D721Med (cell line): ENCODE results near the gene NRXN3.

ENCODE experiments used
- DNase-seq: peaks from one replicate; pipeline ENCODE4 v3.0.0; 2011; ENCODE audit warnings: low spot score; ENCODE audit not compliant: insufficient read length
- FAIRE-seq: peaks from 2 replicates; lab custom pipeline; 2011; peaks lifted over from hg19 to GRCh38; lab: Jason Lieb, UNC
- TF ChIP-seq, protein P1 (sequence below): IDR thresholded peaks from 2 replicates; pipeline ENCODE4 v1.5.1; 2012; ENCODE audit warnings: mild to moderate bottlenecking, control low read depth; ENCODE audit not compliant: insufficient read depth; ENCODE audit errors: missing control alignments

The NRXN3 gene

DNA sequence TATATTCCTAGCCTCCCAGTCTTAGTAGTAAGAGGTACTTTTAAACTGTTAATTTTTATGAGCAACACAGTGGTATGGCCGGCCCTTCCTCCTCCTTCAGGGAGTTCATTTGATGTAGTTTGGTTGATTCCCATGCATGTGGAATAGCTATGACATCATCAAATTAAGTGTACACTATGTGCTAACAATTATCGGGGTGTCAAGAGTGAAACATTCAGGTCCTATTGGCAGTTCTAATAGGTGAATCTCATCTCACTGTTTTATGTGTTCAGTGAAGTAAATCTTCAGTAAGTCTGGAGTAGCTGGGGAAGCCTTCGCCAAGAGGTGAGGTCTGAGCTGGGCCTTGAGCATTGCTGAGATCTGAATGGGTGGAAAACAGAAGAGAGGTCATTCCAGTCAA, 1384.6 kb downstream of the NRXN3 start:
- FAIRE-seq = no peak
- TF ChIP-seq, protein P1, sequence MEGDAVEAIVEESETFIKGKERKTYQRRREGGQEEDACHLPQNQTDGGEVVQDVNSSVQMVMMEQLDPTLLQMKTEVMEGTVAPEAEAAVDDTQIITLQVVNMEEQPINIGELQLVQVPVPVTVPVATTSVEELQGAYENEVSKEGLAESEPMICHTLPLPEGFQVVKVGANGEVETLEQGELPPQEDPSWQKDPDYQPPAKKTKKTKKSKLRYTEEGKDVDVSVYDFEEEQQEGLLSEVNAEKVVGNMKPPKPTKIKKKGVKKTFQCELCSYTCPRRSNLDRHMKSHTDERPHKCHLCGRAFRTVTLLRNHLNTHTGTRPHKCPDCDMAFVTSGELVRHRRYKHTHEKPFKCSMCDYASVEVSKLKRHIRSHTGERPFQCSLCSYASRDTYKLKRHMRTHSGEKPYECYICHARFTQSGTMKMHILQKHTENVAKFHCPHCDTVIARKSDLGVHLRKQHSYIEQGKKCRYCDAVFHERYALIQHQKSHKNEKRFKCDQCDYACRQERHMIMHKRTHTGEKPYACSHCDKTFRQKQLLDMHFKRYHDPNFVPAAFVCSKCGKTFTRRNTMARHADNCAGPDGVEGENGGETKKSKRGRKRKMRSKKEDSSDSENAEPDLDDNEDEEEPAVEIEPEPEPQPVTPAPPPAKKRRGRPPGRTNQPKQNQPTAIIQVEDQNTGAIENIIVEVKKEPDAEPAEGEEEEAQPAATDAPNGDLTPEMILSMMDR = no peak
- no peak for DNase-seq

DNA sequence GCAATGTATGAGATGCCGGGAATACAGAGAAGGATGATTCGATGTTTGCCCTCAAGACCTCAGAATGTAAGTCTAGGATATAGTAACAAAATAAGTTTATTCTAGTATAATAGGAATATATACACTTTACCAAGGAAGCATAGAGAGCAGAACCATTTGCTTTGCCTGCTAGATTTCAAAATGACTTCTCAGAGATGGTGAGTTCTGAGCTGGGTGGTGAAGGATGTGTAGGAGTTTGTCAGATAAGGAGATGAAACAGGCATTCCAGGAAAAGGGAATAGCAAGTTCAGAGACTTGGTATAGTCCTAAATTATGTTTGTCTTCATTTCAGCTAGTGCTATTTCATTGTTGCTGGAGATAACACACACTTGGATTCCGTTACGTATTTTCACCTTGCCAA, 1385.3 kb downstream of the NRXN3 start:
- TF ChIP-seq, protein P1 = no peak
- DNase-seq (no peak), FAIRE-seq (no peak)

DNA sequence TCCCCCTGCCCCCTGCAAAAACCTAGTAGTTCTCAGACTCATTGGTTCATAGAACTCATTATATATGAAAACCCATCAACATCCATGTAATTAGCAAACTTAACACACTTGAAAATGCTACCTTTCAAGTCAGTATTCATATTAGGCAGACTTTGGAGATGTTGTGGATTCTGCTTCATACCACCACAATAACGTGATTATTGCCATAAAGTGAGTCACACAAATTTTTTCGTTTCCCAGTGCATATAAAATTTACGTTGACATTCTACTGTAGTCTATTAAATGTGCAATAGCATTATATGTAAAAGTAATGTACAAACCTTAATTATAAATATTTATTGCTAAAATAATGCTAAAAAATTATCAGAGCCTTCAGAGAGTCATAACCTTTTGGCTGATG, 1387.1 kb downstream of the NRXN3 start:
- FAIRE-seq (no peak), DNase-seq (no peak)
- TF ChIP-seq, protein P1 = no peak

DNA sequence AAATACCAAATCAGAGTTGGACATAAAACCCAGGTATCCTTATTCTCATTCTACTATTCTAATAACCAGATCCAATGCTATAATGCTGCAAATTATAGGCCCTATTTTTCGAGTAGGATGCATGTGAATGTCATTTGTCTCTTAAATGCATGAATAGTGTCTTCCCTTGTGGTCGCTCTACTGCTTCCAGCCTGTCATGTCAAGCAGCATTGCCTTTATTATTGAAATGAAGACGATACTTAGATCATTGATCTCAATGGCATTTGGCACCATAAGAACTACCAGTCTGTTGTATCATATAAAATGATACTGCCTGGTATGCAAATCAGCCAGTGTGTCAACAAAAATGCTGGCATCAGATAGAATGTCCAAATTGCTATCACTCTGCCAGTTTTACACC, 1392.0 kb downstream of the NRXN3 start:
- no peak for FAIRE-seq
- DNase-seq = no peak
- TF ChIP-seq, protein P1 = no peak

DNA sequence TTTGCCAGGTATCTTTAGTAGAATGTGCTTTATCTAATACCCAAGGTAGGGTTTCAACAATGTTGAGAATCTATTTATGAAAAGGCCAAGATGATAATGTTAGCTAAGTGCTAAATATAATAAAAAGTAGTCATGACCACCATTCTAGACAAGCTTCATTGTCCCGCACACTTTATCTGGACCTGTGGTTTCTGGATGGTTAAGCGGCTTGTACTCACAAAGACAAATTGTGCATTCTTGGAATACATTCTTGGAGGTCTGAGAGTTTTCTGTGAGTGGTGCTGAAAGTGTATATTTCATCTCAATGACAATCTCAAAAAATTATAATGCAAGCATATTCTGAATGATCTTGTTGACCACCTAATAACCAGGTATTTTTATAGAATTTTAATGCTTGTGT, 1394.2 kb downstream of the NRXN3 start:
- TF ChIP-seq, protein P1 = no peak
- no peak for FAIRE-seq

DNA sequence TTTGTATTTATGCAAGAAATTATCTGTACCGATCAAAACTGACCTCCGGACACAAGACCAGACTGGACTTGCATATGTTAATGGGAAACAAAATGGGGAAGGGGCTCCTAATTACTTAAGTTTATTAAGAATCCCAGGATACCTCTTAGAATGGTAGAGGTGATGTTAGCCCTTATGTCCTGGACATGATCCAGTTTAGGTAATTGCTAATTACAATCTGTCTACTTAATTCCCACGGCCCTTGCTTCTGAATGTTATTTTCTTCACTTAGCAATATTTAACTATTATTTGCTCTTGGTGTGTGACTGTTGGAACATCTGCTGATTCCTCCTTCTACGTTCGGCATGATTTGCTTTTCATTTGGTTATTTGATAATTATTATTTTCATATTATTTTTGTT, 1397.1 kb downstream of the NRXN3 start:
- no peak for DNase-seq
- TF ChIP-seq, protein P1 = no peak
- FAIRE-seq = no peak

More for the DNA sequence above, 1394.2 kb downstream of the NRXN3 start:
- no peak for DNase-seq

DNA sequence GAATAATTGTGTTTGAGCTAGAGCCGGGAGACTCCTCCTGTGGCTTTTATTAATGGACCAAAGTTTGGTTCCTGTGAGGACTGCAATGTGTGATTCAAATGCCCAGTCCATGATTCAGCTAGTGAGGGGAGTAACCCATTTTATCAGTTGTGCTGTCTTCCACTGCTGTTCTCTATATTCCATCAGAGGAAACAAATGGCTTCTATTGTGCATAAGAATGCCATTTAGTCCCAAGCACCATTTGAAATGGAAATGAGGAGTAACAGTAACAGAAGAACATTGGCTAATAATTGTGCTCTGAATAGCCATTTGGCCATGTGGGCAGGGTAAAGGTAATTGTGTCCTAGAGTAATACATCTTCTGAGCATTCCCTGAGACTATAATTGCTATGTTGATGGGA, 1398.4 kb downstream of the NRXN3 start:
- no peak for FAIRE-seq
- TF ChIP-seq, protein P1 = no peak
- no peak for DNase-seq
